H9 (cell line): ENCODE measurements around the gene PDIA6. TPM values are rescaled to one million over a fixed set of nuclear protein-coding genes. Genes with fewer than 3 reads are reported as not detected.

Source experiments
- DNase-seq: peaks from one replicate; pipeline ENCODE4 v3.0.0-alpha.2; 2017
- H2AFZ ChIP-seq: one replicate; pipeline ENCODE4 v1.6.1; 2013; ENCODE audit warnings: mild to moderate bottlenecking, low read length, control low read depth, moderate library complexity
- H2AK5ac ChIP-seq: 2 replicates; pipeline ENCODE4 v1.6.1; 2013; ENCODE audit warnings: low read length, control low read depth, mixed read lengths; ENCODE audit not compliant: insufficient read length
- H2BK120ac ChIP-seq: one replicate; pipeline ENCODE4 v1.6.1; 2013; ENCODE audit warnings: low read depth, mild to moderate bottlenecking, low read length, control low read depth, inconsistent platforms; ENCODE audit not compliant: poor library complexity, severe bottlenecking
- H2BK12ac ChIP-seq: 2 replicates; pipeline ENCODE4 v1.6.1; 2013; ENCODE audit warnings: low read length, control low read depth, mixed read lengths, low read depth; ENCODE audit not compliant: insufficient read length
- H2BK15ac ChIP-seq: 2 replicates; pipeline ENCODE4 v1.6.1; 2013; ENCODE audit warnings: low read depth, low read length, control low read depth
- H2BK20ac ChIP-seq: one replicate; pipeline ENCODE4 v1.6.1; 2013; ENCODE audit warnings: low read depth, mild to moderate bottlenecking, low read length, control low read depth, inconsistent platforms; ENCODE audit not compliant: poor library complexity, severe bottlenecking
- H2BK5ac ChIP-seq: 2 replicates; pipeline ENCODE4 v1.6.1; 2013; ENCODE audit warnings: low read length, control low read depth, mixed read lengths; ENCODE audit not compliant: insufficient read length
- H3K14ac ChIP-seq: 2 replicates; pipeline ENCODE4 v1.6.1; 2013; ENCODE audit warnings: low read length, control low read depth; ENCODE audit not compliant: insufficient read depth
- H3K18ac ChIP-seq: 2 replicates; pipeline ENCODE4 v1.6.1; 2013; ENCODE audit warnings: low read depth, mild to moderate bottlenecking, mixed read lengths, low read length, control low read depth; ENCODE audit not compliant: insufficient read length
- H3K23ac ChIP-seq: 2 replicates; pipeline ENCODE4 v1.6.1; 2013; ENCODE audit warnings: low read length, control low read depth, mixed read lengths, low read depth; ENCODE audit not compliant: insufficient read length
- H3K23me2 ChIP-seq: 2 replicates; pipeline ENCODE4 v1.6.1; 2013; ENCODE audit warnings: low read depth, mild to moderate bottlenecking, mixed read lengths, low read length, control low read depth; ENCODE audit not compliant: insufficient read length, poor library complexity, severe bottlenecking
- H3K27ac ChIP-seq: 2 replicates; pipeline ENCODE4 v1.5.1; 2013; ENCODE audit warnings: low read length, control low read depth, mixed read lengths, low read depth; ENCODE audit not compliant: insufficient read length
- H3K27me3 ChIP-seq: 2 replicates; pipeline ENCODE4 v1.6.1; 2013; ENCODE audit warnings: low read length, control low read depth, inconsistent platforms; ENCODE audit not compliant: insufficient read depth
- H3K4ac ChIP-seq: 2 replicates; pipeline ENCODE4 v1.6.1; 2013; ENCODE audit warnings: low read depth, mild to moderate bottlenecking, control low read depth, inconsistent platforms, low read length, moderate library complexity
- H3K4me1 ChIP-seq: 2 replicates; pipeline ENCODE4 v1.6.1; 2013; ENCODE audit warnings: low read length, control low read depth, inconsistent platforms; ENCODE audit not compliant: insufficient read depth
- H3K4me2 ChIP-seq: 2 replicates; pipeline ENCODE4 v1.6.1; 2013; ENCODE audit warnings: low read length, control low read depth, mixed read lengths; ENCODE audit not compliant: insufficient read length, insufficient read depth
- H3K56ac ChIP-seq: 2 replicates; pipeline ENCODE4 v1.6.1; 2013; ENCODE audit warnings: low read depth, mild to moderate bottlenecking, mixed read lengths, low read length, control low read depth; ENCODE audit not compliant: insufficient read length
- H3K79me1 ChIP-seq: 2 replicates; pipeline ENCODE4 v1.6.1; 2013; ENCODE audit warnings: low read depth, mild to moderate bottlenecking, moderate library complexity, low read length, control low read depth, inconsistent platforms; ENCODE audit not compliant: insufficient read depth, poor library complexity, severe bottlenecking
- H3K79me2 ChIP-seq: 2 replicates; pipeline ENCODE4 v1.6.1; 2013; ENCODE audit warnings: low read length, control low read depth, inconsistent platforms; ENCODE audit not compliant: insufficient read depth
- H3K9ac ChIP-seq: 2 replicates; pipeline ENCODE4 v1.6.1; 2013; ENCODE audit warnings: low read length, control low read depth, mixed read lengths; ENCODE audit not compliant: insufficient read length; ENCODE audit errors: extremely low read depth
- H3K9me3 ChIP-seq: one replicate; pipeline ENCODE4 v1.6.1; 2013; ENCODE audit warnings: low read depth, low read length, inconsistent platforms; ENCODE audit not compliant: control insufficient read depth
- H3T11ph ChIP-seq: one replicate; pipeline ENCODE4 v1.6.1; 2013; ENCODE audit warnings: mild to moderate bottlenecking, low read length, control low read depth, inconsistent platforms
- H4K20me1 ChIP-seq: one replicate; pipeline ENCODE4 v1.6.1; 2013; ENCODE audit not compliant: control insufficient read depth, insufficient read length, insufficient read depth
- H4K5ac ChIP-seq: 2 replicates; pipeline ENCODE4 v1.6.1; 2013; ENCODE audit warnings: low read depth, mild to moderate bottlenecking, mixed read lengths, low read length, control low read depth; ENCODE audit not compliant: insufficient read length
- H4K8ac ChIP-seq: replicated peaks from 2 replicates; pipeline ENCODE4 v1.6.1; 2013; ENCODE audit warnings: low read length, control low read depth, mixed read lengths, low read depth; ENCODE audit not compliant: insufficient read length
- H4K91ac ChIP-seq: 2 replicates; pipeline ENCODE4 v1.6.1; 2013; ENCODE audit warnings: low read depth, mild to moderate bottlenecking, moderate library complexity, mixed read lengths, low read length, control low read depth; ENCODE audit not compliant: insufficient read length
- H3K27ac Mint-ChIP-seq, 3 experiments: 2 replicates in 2 of 3; 3 replicates in 1 of 3; pipeline ENCODE4 v1.8.0; 2020 to 2021; ENCODE audit warnings: mixed read lengths in 3 of 3, mild to moderate bottlenecking in 1 of 3, moderate library complexity in 1 of 3
- H3K27me3 Mint-ChIP-seq: 2 replicates; pipeline ENCODE4 v1.8.0; 2021; ENCODE audit warnings: low read depth, mild to moderate bottlenecking, moderate library complexity, mixed read lengths
- H3K36me3 Mint-ChIP-seq, 3 experiments: 2 replicates in 2 of 3; 3 replicates in 1 of 3; pipeline ENCODE4 v1.8.0; 2020 to 2021; ENCODE audit warnings: low read depth in 3 of 3, mixed read lengths in 3 of 3; ENCODE audit not compliant: insufficient read depth in 1 of 3
- H3K4me1 Mint-ChIP-seq, 2 experiments: 2 replicates each; pipeline ENCODE4 v1.8.0; 2020; ENCODE audit warnings: mixed read lengths in 2 of 2
- H3K4me3 Mint-ChIP-seq, 2 experiments: 2 replicates in 1 of 2; 3 replicates in 1 of 2; pipeline ENCODE4 v1.8.0; 2020 to 2021; ENCODE audit warnings: mild to moderate bottlenecking in 2 of 2, mixed read lengths in 2 of 2, moderate library complexity in 1 of 2
- H3K9me3 Mint-ChIP-seq, 2 experiments: 2 replicates in 1 of 2; 3 replicates in 1 of 2; pipeline ENCODE4 v1.8.0; 2020; ENCODE audit warnings: mild to moderate bottlenecking in 2 of 2, mixed read lengths in 2 of 2, moderate library complexity in 1 of 2
- WGBS: extraction: QIAGEN DNeasy Blood & Tissue Kit; methylation state at CpG from one replicate; pipeline ENCODE4 v1.1.7; 2013; ENCODE audit warnings: missing lambda C conversion rate, low lambda C conversion rate, mixed read lengths; ENCODE audit not compliant: insufficient read length; ENCODE audit errors: extremely low coverage; 5-methylcytosine and 5-hydroxymethylcytosine counted together
- total RNA-seq: library from RNA; stranded (reverse); gene quantifications from 2 replicates; pipeline ENCODE4 v1.2.1, GENCODE V29; 2021
- TF ChIP-seq, protein P1 (sequence below): fragments of 200-600 bp; sonication (generic); conservative IDR thresholded peaks from 3 replicates; pipeline ENCODE4 v1.8.0; 2021; ENCODE audit warnings: antibody characterized with exemption, mild to moderate bottlenecking

Gene PDIA6
- total RNA-seq, 1 experiment from 2014 or later: 301 TPM

GRCh38 chr2:10742666-10743065, 69.9 kb downstream of the PDIA6 start:
- no peak for DNase-seq
- H4K91ac ChIP-seq: no peak overlapping the region
- Mint-ChIP-seq H3K36me3 (no peaks in the 10 kb centered on the region), H3K27ac (no peak overlapping the region), H3K4me3 (no peak overlapping the region), H3K9me3 (no peaks in the 10 kb centered on the region), H3K27me3 (no peaks in the 10 kb centered on the region; the same call in 1 of the 2 replicates), H3K4me1 (0 out of 4 replicates have a peak, but pooled peaks cover 0 to 5% of the 10 kb centered on the region in 2 experiments)
- H3T11ph ChIP-seq: no peak overlapping the region
- no peak overlapping the region for H4K5ac ChIP-seq
- no peak overlapping the region for H2BK5ac ChIP-seq
- H2BK20ac ChIP-seq: no peak overlapping the region
- H3K27ac ChIP-seq: no peak overlapping the region
- no peaks in the 10 kb centered on the region for H3K4me1 ChIP-seq
- H2AK5ac ChIP-seq: no peak overlapping the region
- no peak overlapping the region for H3K18ac ChIP-seq
- H3K4me2 ChIP-seq: no peak overlapping the region
- H3K9me3 ChIP-seq: no peaks in the 10 kb centered on the region
- no peaks in the 10 kb centered on the region for H3K79me2 ChIP-seq
- TF ChIP-seq, protein P1, sequence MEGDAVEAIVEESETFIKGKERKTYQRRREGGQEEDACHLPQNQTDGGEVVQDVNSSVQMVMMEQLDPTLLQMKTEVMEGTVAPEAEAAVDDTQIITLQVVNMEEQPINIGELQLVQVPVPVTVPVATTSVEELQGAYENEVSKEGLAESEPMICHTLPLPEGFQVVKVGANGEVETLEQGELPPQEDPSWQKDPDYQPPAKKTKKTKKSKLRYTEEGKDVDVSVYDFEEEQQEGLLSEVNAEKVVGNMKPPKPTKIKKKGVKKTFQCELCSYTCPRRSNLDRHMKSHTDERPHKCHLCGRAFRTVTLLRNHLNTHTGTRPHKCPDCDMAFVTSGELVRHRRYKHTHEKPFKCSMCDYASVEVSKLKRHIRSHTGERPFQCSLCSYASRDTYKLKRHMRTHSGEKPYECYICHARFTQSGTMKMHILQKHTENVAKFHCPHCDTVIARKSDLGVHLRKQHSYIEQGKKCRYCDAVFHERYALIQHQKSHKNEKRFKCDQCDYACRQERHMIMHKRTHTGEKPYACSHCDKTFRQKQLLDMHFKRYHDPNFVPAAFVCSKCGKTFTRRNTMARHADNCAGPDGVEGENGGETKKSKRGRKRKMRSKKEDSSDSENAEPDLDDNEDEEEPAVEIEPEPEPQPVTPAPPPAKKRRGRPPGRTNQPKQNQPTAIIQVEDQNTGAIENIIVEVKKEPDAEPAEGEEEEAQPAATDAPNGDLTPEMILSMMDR: no peak
- WGBS: no CpG with 5 or more reads among the region's 11 CpGs
- no peak overlapping the region for H2BK15ac ChIP-seq
- H2BK12ac ChIP-seq: no peak overlapping the region
- H3K56ac ChIP-seq: no peak overlapping the region
- H4K20me1 ChIP-seq: no peaks in the 10 kb centered on the region
- no peaks in the 10 kb centered on the region for H3K27me3 ChIP-seq
- H2AFZ ChIP-seq: no peak overlapping the region
- no peak overlapping the region for H2BK120ac ChIP-seq
- H3K23me2 ChIP-seq: no peaks in the 10 kb centered on the region
- H3K4ac ChIP-seq: no peak overlapping the region
- H3K14ac ChIP-seq: no peak overlapping the region
- no peak overlapping the region for H3K9ac ChIP-seq
- H3K79me1 ChIP-seq: no peaks in the 10 kb centered on the region
- H3K23ac ChIP-seq: no peak overlapping the region
- no peak overlapping the region for H4K8ac ChIP-seq
